Skin epidermis (tissue), 12 donors: ENCODE data around the gene GPR160.

ENCODE experiments used
- H3K27ac ChIP-seq, 21 experiments: fragments of 200-600 bp; sonication (generic) in 11 of 21; one replicate each; pipeline ENCODE4 v1.5.0; 2020; ENCODE audit warnings: mild to moderate bottlenecking in 3 of 21, inconsistent platforms in 2 of 21, moderate library complexity in 2 of 21
- H3K4me3 ChIP-seq, 7 experiments: fragments of 200-600 bp; sonication (generic) in 2 of 7; one replicate each; pipeline ENCODE4 v1.5.0; 2020; ENCODE audit warnings: inconsistent platforms in 2 of 7, mild to moderate bottlenecking in 2 of 7, moderate library complexity in 1 of 7

GPR160 gene

DNA sequence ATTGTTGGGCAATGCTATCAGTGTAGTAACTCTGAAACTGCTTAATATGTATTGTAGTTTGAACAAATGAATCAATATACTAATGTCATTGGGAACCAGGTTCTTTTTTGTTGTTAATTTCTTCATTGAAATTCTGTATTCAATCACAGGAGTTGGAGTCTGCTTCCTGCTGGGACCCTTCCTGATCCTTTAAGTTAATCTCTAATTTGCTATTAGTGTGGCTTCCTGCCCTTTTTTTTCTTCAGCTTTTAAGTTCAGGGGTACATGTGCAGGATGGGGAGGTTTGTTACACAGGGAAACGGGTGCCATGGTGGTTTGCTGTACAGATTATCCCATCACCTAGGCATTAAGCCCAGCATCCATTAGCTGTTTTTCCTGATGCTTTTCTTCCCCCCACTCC is 21.7 kb downstream of the GPR160 start:
- no peak overlapping the region for H3K27ac ChIP-seq
- H3K4me3 ChIP-seq: no peak overlapping the region

DNA sequence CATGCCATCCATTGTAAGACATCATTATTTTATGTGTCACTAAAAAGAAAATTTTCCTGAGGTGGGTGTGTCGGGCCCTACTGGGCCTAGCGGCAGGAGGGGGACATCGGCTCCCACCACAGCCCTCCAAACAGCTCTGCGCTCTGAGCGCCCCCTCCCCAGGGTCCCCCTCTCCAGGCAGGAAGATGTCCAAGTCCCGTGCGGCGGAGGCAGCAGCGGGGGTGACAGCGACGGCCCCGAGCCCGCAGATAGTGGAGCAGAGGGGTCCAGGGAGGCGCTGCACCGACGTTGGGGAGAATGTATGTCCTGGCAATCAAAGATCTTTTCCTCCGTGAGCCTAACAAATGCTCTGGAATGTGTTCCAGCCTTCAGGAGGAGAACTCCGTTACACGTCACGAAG is 24.3 kb downstream of the GPR160 start:
- Histone ChIP-seq H3K4me3 (no peak overlapping the region), H3K27ac (no peak overlapping the region)

DNA sequence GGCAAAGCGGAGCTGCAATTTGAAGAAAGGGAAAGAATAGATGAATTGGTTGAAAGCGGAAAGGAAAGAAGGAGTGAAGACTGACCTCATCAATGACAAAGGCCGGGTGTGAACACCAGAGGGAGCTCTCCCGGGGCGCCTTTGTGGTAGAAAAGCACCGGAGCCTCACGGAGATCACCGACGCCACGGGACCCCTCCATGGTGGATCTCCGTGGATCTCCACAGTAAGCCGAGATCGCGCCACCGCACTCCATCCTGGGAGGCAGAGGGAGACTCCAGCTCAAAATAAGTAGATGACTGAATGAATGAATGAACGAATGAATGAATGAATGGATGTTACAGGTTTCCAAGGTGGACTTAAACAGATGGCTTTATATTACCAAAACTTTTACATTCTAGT is 25.0 kb downstream of the GPR160 start:
- no peak overlapping the region for H3K4me3 ChIP-seq
- no peak overlapping the region for H3K27ac ChIP-seq

DNA sequence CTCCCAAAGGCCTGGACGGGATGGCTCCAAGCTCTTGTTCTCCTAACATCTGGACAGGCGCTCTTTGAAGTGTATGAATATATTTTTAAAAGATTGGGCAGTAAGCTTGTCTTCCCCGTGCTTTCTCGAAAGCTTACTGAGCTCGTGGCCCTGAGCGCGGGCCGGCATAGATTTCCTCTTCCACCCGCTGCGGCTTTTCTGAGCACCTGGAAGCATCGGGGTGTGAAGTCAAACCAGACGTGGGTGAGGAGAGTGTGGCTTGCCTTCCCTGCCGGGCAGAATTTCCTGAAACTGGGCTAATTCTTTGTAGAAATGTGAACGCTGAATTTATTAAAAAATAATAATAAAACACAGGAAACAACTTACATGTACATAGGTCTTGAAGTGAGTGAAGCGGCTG is 25.9 kb downstream of the GPR160 start:
- H3K4me3 ChIP-seq: no peak overlapping the region

DNA sequence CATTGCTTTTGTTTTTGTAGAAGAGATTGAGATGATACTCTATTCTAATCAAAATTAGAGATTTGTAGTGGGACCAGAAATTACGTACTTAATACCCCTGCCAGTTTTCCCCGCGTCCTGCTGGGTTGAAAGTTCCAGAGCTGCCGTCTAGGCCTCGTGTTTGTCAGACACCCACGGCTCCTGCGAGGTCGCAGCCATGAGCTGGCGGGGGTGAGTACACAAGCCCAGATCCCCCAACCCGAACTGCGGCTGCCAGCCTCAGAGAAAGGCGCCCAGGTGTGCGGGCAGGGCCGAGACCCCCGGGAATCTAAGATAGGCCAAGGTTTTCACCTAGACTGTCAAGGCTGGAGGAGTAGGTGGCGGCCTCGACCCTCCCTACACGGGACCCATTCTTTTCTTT is 26.3 kb downstream of the GPR160 start:
- Histone ChIP-seq H3K4me3 (no peak overlapping the region), H3K27ac (no peak overlapping the region)

More for the DNA sequence above, 25.9 kb downstream of the GPR160 start:
- no peak overlapping the region for H3K27ac ChIP-seq

DNA sequence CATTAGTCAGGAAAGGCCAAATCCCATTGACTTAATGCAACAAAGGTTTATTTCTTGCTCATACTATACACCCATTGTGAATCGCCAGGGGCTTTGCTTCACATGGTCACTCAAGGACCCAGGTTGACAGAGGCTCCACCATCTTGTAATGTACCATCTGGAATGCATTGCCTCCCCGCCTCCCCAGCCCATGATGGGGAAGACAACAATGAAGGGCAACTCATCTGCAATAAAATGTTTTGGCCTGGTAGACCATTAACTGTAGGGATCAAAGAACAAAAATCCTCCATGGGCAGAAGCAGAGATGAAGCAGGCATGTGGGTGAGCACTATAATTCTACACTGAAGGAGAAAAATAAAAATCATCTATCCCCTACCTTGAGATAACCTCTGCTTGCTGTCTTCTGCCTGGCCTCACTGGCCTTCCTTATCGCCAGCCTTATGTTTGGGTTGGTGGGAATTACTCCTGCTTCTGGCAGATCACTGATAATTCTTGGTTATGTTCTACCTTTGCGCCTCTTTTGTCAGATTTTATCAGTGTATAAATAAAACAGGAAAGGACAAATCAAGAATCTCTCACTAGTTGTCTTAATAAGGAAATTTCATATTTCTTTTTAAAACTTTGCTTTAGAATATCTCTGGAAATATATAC is 37.8 kb downstream of the GPR160 start:
- Histone ChIP-seq H3K27ac (no peak overlapping the region), H3K4me3 (no peak overlapping the region)

DNA sequence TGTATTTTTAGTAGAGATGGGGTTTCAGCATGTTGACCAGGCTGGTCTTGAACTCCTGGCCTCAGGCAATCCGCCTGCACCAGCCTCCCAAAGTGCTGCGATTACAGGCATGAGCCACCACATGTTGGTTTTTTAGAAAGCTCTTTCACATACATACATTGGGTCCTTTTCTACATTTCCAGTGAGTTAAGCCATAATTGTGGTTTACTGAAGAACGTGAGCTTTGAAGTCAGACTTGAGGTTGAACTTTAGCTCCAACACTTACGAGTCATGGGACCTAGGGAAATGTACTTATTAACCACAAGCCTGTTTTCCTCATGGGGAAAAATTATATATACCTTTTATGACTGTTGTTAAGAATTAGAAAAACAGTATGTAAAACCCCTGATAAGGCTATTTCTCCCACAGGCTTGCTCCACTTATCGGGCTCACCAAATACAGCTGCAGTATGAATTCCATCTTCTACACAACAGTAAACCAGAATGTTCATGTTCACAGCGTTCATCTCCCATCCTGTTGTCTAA is 39.0 kb downstream of the GPR160 start:
- Histone ChIP-seq H3K4me3 (no peak overlapping the region), H3K27ac (no peak overlapping the region)

DNA sequence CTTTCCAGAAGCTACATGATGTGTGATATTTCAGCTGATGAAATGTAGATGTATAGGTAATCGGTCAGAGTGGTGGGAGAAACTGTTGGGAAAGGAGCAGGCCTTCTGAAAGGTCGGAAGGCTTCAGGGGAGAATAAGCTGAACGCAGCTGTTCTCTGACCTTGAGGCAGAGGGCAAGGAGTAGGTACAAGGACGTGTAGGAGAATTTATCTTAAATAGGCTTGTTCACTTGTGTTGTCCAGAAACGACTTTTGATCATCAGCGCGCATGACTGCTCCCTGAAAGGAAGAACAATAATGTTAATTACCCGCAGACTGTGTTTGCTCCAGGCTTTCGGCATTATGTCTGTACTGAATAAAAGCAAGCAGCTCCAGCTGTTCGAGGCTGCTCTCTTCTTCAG is 39.6 kb downstream of the GPR160 start:
- Histone ChIP-seq H3K27ac (no peak overlapping the region), H3K4me3 (no peak overlapping the region)

DNA sequence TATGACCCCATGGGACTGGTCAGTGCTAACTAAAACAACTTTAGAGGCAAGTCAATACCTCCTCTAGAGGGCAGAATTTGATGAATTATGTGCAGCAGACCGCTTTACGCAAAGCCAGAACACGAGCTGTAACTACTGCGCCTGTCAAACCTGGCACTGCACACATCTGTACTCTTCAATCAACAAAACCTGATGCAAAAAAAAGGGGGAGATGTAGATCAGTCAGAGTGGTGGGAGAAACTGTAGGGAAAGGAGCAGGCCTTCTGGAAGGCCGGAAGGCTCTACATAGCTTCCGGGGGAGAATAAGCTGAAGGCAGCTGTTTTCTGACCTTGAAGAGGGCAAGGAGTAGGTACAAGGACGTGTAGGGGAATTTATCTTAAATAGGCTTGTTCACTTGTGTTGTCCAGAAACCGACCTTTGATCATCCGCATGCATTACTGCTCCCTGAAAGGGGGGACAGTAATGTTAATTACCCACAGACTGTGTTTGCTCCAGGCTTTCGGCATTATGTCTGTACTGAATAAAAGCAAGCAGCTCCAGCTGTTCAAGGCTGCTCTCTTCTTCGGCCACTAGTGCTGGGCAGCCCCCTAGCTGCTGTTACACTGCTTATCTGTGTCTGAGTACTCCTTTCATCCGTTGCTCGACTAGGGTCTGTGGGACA is 41.0 kb downstream of the GPR160 start:
- Histone ChIP-seq H3K27ac (no peak overlapping the region), H3K4me3 (no peak overlapping the region)

DNA sequence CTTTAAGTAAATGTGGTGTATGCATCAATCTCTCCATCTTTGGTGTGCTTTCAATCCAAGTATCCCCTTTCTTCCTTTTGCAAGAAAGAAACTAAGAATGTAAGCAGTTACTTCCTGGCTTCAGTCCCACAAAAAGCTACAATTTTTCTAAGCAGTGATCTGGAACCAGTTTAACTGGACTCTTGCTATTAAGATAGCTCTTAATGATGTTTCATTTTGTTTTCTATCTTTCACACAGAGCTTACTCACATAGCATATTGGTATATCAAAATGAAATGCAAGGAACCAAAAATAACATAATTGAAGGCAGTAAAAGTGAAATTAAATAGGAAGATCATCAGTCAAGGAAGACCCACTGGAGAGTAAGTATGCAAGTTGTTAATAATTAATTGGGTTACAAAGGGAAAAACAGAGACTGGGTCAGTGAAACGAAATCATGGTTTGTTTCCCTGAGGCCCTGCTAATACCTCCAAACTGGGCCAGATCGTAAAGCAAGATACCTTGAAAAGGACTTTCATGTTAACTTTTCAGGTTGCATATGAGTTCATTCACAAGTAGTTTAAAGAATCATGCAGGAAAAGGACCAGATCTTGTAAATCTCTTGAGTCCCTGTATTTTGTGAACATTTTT is 41.9 kb downstream of the GPR160 start:
- no peak overlapping the region for H3K27ac ChIP-seq

DNA sequence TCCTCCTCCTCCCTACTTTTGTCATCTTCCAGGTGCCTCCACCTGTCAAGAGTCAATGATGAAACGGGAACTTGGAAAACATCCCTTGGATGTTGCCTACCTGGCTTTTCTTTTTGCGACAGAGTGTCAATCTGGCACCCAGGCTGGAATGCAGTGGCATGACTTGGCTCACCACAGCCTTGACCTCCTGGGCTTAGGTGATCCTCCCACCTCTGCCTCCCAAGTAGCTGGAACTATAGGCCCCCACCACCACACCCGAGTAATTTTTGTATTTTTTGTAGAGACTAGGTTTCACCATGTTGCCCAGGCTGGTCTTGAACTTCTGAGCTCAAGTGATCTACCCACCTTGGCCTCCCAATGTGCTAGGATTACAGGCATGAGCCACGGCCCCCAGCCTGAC is 42.8 kb downstream of the GPR160 start:
- H3K4me3 ChIP-seq: no peak overlapping the region
- no peak overlapping the region for H3K27ac ChIP-seq

More for the DNA sequence above, 41.9 kb downstream of the GPR160 start:
- H3K4me3 ChIP-seq: no peak overlapping the region

DNA sequence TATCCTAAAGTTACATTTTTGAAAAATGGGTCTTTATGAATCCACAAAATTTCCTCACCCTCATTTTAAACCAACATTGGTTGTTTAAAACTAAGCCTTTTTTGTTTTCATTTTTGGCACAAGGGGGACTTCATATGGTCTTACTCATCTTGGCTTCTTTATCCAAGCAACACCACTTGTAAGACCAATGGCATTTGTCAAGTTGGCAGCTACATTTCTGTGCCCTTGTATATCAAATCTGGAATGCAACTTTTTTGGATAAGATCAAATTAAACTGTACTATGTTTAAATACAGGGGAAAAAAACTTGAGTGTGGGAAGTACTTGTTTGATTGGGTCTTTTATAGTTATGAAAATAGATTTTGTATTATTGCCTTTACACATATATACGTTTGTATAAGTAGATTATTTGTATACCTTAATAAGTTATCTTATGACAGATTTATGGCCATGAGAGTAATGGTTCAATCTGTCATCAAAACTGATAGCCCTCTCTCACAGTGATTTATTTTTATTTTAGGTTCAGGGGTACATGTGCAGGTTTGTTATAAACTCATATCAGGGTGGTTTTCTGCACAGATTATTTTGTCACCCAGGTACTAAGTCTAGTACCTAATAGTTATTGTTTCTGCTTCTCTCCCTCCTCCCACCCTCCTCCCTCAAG is 43.4 kb downstream of the GPR160 start:
- no peak overlapping the region for H3K27ac ChIP-seq
- no peak overlapping the region for H3K4me3 ChIP-seq

DNA sequence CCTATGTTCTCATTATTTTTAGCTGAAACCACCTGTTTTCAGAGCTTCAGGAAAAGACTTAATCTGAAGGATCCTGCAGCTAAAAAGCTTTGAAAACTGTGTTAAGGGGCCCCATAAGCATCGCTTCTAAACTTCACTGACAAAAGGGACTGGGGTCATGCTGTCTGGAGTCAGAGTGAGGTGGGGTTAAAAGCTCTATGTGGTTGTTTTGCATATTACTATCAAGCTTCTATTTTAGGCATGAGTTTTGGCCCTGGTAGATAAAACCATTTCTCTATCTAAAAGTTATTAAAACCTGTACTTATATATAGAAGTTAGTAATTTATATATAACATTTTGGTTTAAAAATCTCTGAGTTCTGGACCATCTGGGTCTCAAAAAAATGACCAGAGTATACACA is 45.5 kb downstream of the GPR160 start:
- no peak overlapping the region for H3K4me3 ChIP-seq
- no peak overlapping the region for H3K27ac ChIP-seq

DNA sequence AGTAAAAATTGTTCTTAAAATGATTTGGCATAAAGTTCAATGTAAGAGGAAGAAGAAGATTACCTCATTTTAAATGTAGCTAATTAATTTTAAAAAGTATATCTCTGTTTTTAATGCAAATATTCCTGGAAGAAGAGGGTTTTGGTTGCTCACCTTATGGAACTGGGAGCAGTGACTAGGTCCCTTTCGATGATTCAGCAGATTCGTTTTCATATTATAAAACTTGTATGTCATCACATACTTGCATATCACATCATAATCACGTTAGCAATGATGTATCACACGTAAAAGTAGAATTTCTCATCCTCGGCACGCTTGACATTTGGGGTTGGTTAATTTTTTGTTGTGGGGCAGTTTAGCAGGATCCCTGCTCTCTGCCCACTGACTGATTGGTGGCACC is 47.6 kb downstream of the GPR160 start:
- no peak overlapping the region for H3K4me3 ChIP-seq

DNA sequence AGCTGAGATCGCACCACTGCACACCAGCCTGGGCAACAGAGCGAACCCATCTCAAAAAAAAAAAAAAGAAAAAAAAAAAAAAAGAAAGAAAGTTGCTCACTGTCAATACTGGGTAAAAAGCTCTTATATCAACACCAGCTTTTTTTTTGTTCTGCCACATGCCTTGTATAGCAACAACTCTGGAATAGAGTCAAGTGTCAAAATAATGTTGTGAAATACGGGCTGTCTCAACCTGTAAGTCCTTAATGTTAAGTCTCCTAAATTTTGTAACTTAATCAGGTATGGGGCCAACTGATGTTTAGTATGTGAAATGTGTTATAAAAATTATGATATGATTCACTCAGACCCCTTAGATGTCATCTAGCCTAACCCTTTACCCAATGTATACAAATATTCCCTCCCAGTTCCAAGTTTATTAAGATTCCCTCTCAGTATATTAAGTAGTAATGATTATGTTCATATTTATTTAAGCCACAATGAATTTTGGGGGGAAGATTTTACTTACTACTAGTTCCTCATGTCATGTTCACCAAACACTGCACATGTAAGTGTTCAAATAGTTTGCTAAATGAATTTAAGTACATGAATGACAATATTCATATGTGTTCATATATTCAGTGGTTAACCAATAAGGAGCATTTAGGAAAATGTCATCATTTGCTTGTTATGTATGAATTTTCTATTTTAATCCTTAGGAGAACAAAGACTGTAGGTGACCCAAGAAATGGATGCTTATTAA is 52.2 kb downstream of the GPR160 start:
- Histone ChIP-seq H3K4me3 (no peak overlapping the region), H3K27ac (no peak overlapping the region)

More for the DNA sequence above, 47.6 kb downstream of the GPR160 start:
- no peak overlapping the region for H3K27ac ChIP-seq

DNA sequence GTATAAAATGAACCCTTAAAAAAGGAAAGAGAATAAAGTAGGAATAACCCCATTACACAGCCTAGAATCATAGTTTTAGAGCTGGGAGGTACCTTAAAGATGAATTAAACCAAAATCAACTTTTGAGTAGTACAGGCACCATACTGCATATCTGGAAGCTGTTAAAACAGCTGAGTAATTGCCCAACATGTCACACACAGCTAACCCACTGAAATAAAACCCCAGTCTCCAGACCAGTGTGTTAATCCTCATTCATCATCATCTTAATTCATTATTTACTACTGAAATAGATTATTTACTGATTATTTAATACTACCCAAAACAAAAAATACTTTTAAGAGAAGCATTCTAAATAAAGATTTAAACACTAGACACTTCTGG is 52.8 kb downstream of the GPR160 start:
- Histone ChIP-seq H3K4me3 (no peak overlapping the region), H3K27ac (no peak overlapping the region)

DNA sequence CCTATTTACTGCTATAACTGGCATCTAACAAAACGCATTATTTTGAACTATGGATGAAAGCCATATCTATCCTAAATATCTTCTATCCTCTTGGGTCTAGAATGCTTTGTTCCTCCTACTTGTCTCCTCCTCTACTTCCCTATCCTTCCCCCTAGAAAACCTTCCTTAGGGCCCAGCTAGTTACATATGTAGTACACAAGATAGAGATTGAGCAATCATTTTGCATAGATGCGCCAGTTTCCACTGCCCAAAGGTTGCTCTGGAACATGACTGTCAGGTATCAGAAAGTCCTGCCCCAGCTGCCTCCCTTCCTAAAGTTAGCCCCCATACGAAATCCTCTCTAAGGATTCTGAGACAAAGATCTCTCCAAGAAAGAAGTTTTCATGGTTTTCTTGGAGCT is 55.1 kb downstream of the GPR160 start:
- Histone ChIP-seq H3K27ac (no peak overlapping the region), H3K4me3 (no peak overlapping the region)

DNA sequence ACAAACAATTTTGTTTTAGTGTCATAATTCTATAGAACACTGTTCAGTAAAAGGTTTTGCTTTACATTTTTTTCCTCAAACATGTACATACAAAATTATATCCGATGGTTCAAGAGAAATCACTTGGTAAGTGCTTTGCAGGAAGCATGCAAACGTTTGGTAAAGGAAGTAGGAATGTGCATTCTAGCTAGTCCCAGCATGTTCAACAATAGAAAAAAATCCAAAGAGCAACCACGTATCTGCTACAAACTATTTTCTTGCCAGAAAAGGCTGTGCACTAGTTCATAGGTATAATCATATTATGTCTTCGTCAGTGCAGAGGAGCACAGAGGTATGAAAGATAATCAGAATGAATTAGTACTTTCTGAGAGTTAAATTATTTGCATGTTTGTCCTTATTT is 58.0 kb downstream of the GPR160 start:
- Histone ChIP-seq H3K27ac (no peak overlapping the region), H3K4me3 (no peak overlapping the region)

DNA sequence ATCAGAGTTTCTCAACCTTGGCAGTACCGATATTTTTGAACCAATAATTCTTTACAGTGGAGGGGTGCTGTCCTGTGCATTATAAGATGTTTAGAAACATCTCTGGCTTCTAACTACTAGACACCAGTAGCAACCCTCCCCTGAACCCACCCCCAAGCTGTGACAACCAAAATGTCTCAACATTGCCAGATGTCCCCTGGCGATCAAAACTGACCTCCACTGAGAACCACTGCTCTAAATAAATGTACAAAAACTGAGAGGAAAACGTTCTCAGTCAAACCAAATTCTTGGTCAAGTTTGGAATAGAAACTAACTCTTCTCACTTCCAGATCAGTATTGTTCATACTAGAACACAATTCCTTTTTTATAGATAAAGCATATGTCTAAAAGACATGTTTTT is 58.5 kb downstream of the GPR160 start:
- Histone ChIP-seq H3K4me3 (no peak overlapping the region), H3K27ac (no peak overlapping the region)

DNA sequence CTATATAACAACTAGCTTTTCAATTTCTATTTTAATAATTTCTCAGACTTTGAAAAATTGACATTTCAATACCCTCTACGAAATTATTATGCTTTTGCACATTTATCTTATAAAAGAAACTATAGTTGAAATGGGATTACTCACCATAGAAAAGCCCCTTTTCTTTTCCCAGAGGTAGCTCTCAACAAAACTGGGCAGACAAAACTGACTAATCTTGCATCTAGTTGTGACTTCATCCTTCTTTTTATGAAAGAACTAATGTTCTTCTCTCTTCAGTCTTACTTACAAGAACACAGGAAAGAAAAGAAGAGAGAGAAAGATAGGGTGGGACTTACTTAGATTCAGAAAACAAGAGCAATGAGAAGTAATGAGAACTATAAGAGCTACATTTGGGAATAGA is 61.0 kb downstream of the GPR160 start:
- Histone ChIP-seq H3K4me3 (no peak overlapping the region), H3K27ac (no peak overlapping the region)
